Umbilical cord (tissue), 2 donors: ENCODE measurements around the gene LRMDA. TPM values are rescaled to one million over a fixed set of nuclear protein-coding genes. Genes with fewer than 3 reads are reported as not detected.
"Not testable (repeated sequence)": the region's sequence is repeated elsewhere in the genome, so short reads cannot be mapped to it uniquely, and the experiment has no call there.

ENCODE experiments used
- DNase-seq: peaks from one replicate; pipeline ENCODE4 v3.0.0-alpha.2; 2015; ENCODE audit warnings: low spot score
- total RNA-seq: library from RNA; depleted of rRNA; stranded (reverse); fragments of >200 nt; gene quantifications from one replicate; pipeline ENCODE4 v1.2.3, GENCODE V29; 2014; ENCODE audit warnings: low replicate concordance; ENCODE audit not compliant: insufficient read depth

LRMDA gene
- total RNA-seq, 1 donor from 2014 or later: 1.7 TPM

GRCh38 chr10:75738924-75739323 is 307.5 kb downstream of the LRMDA start:
- no peak for DNase-seq

GRCh38 chr10:75739414-75740143 is 308.2 kb downstream of the LRMDA start:
- no peak for DNase-seq

GRCh38 chr10:75740541-75740940 is 309.1 kb downstream of the LRMDA start:
- no peak for DNase-seq

- no peak for DNase-seq
Observed at GRCh38 chr10:75742355-75742754, 310.9 kb downstream of the LRMDA start.

GRCh38 chr10:75743291-75743778 is 311.9 kb downstream of the LRMDA start:
- peak; percentile 66 for DNase-seq

- no peak for DNase-seq
Observed at GRCh38 chr10:75744261-75744660, 312.8 kb downstream of the LRMDA start.

GRCh38 chr10:75746356-75746755 is 314.9 kb downstream of the LRMDA start:
- no peak for DNase-seq

GRCh38 chr10:75750093-75750875 is 318.9 kb downstream of the LRMDA start:
- not testable (repeated sequence) for DNase-seq

GRCh38 chr10:75751232-75751631 is 319.8 kb downstream of the LRMDA start:
- DNase-seq: no peak

GRCh38 chr10:75753621-75754020 is 322.2 kb downstream of the LRMDA start:
- no peak for DNase-seq

- no peak for DNase-seq
Observed at GRCh38 chr10:75754096-75754831, 322.8 kb downstream of the LRMDA start.

- DNase-seq: no peak
Observed at GRCh38 chr10:75755528-75755927, 324.1 kb downstream of the LRMDA start.

- DNase-seq: peak; percentile 50
Observed at GRCh38 chr10:75761289-75761688, 329.9 kb downstream of the LRMDA start.

- DNase-seq: no peak
Observed at GRCh38 chr10:75762431-75762802, 331.0 kb downstream of the LRMDA start.

GRCh38 chr10:75763652-75764051 is 332.2 kb downstream of the LRMDA start:
- no peak for DNase-seq

GRCh38 chr10:75764974-75765788 is 333.8 kb downstream of the LRMDA start:
- no peak for DNase-seq

- no peak for DNase-seq
Observed at GRCh38 chr10:75765789-75766096, 334.3 kb downstream of the LRMDA start.

- no peak for DNase-seq
Observed at GRCh38 chr10:75766106-75766505, 334.7 kb downstream of the LRMDA start.

- not testable (repeated sequence) for DNase-seq
Observed at GRCh38 chr10:75766752-75767151, 335.3 kb downstream of the LRMDA start.

GRCh38 chr10:75770626-75771081 is 339.2 kb downstream of the LRMDA start:
- no peak for DNase-seq

GRCh38 chr10:75771606-75772005 is 340.2 kb downstream of the LRMDA start:
- no peak for DNase-seq
